ENCODE data around the gene FZD10. TPM values are rescaled to one million over a fixed set of nuclear protein-coding genes. Genes with fewer than 3 reads are reported as not detected.

Gene FZD10
- total and polyA plus RNA-seq, 2 of the 8 experiments (the other 6 are each of a cell fraction or from before 2014, with no cell fraction given) = 0.11 to 0.60 TPM

DNA sequence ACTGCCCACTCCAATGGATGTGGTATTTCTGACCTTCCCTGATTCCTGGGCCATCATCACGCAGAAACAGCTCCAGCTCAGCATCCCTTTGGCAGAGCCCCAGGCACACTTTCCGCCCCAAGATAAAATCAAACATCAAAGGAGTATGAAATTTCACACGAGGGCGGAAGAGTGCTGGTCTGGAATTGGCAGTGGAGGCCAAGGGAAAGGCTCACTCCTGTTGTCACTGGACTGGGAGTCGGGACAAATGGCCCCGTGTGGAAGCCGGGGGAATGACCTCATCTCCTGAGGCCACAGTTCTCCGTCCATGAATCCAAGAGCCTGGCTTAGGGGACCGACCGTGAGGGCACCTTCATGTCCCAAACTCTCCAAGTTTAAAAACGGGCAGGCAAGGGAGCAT is 40.9 kb downstream of the FZD10 start:
- no peak overlapping the region for H3K18ac ChIP-seq (ENCODE audit: extremely low read depth, low read length)
- FAIRE-seq (no peak), DNase-seq (ENCODE audit: low read depth in 1 of 2, low spot score in 2 of 2) (no peak)
- H3K36me3 ChIP-seq (ENCODE audit: control insufficient read depth in 2 of 4, insufficient read depth in 4 of 4, low read length in 3 of 4) = no peaks in the 10 kb centered on the region
- H3K4me3 ChIP-seq (ENCODE audit: extremely low read depth in 1 of 4, insufficient read depth in 2 of 4, low read depth in 3 of 4, low read length in 4 of 4) = no peak overlapping the region
- no peak overlapping the region for H3K23ac ChIP-seq (ENCODE audit: insufficient read length)
- H2BK12ac ChIP-seq (ENCODE audit: low read depth, low read length) = no peak overlapping the region
- H2BK120ac ChIP-seq (replicated peaks; ENCODE audit: low read depth, low read length) = no peak overlapping the region
- no peak overlapping the region for H2BK15ac ChIP-seq (ENCODE audit: low read length)
- H3K79me2 ChIP-seq (ENCODE audit: control insufficient read depth in 1 of 2, insufficient read depth in 2 of 2, low read length in 2 of 2) = no peaks in the 10 kb centered on the region
- H3K4me2 ChIP-seq (ENCODE audit: insufficient read depth in 1 of 2, low read depth in 2 of 2, low read length in 2 of 2) = no peak overlapping the region
- no peaks in the 10 kb centered on the region for H3K4me1 ChIP-seq (replicated peaks in 1 of 4; ENCODE audit: control insufficient read depth in 3 of 4, insufficient read depth in 4 of 4, low read length in 3 of 4)
- no peak overlapping the region for H3K56ac ChIP-seq (replicated peaks; ENCODE audit: insufficient read length, low read depth, low read length)
- no peak overlapping the region for H2BK5ac ChIP-seq (ENCODE audit: low read depth, low read length)
- no peak overlapping the region for H3K4ac ChIP-seq (replicated peaks; ENCODE audit: insufficient read length, low read depth, low read length)
- H3K9ac ChIP-seq (replicated peaks in 1 of 4; ENCODE audit: extremely low read depth in 1 of 4, low read depth in 3 of 4, low read length in 3 of 4) = no peak overlapping the region
- peaks cover 0 to 5% of the 10 kb centered on the region in 2 experiments; a peak in 2 of 4 replicates for H3K9me3 ChIP-seq (ENCODE audit: insufficient read depth in 2 of 2, low read depth in 1 of 2, low read length in 1 of 2)
- no peaks in the 10 kb centered on the region for H3K79me1 ChIP-seq (ENCODE audit: low read depth, low read length)
- H3K27me3 ChIP-seq (replicated peaks in 1 of 4; ENCODE audit: control insufficient read depth in 3 of 4, extremely low read depth in 1 of 4, insufficient read depth in 3 of 4, low read length in 3 of 4) = no peaks in the 10 kb centered on the region; a peak in 1 of 7 replicates
- CTCF ChIA-PET (ENCODE audit: partially characterized antibody) = interaction anchor here (1.1 to 2.4 kb wide), 5 partner anchors 12 to 132 kb away, joined by 3 to 7 read pairs (median 4); no protein-coding TSS in a partner anchor
- no peak overlapping the region for H4K91ac ChIP-seq (replicated peaks; ENCODE audit: insufficient read length, low read length)
- H3K14ac ChIP-seq (ENCODE audit: insufficient read length) = no peak overlapping the region
- H2AK5ac ChIP-seq (ENCODE audit: low read depth, low read length) = no peak overlapping the region
- no peak for TF ChIP-seq KDM4A (IDR thresholded peaks at IDR 0.05; ENCODE audit: low read depth, low read length, severe bottlenecking)
- TF ChIP-seq, protein P1, sequence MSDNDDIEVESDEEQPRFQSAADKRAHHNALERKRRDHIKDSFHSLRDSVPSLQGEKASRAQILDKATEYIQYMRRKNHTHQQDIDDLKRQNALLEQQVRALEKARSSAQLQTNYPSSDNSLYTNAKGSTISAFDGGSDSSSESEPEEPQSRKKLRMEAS (IDR thresholded peaks at IDR 0.05) = no peak
- no peak for TF ChIP-seq BACH1 (IDR thresholded peaks at IDR 0.05; ENCODE audit: low read length)
- TF ChIP-seq TAF7 (optimal IDR thresholded peaks at IDR 0.05; ENCODE audit: borderline replicate concordance, low read depth, low read length) = no peak
- no peak for TF ChIP-seq TCF12 (IDR thresholded peaks at IDR 0.05; ENCODE audit: low read depth, low read length)
- no peak for TF ChIP-seq ASH2L (IDR thresholded peaks at IDR 0.05; ENCODE audit: low read length)
- no peak for TF ChIP-seq RFX5 (IDR thresholded peaks at IDR 0.05; ENCODE audit: borderline replicate concordance, low read depth, low read length)
- POLR2A ChIA-PET (ENCODE audit: partially characterized antibody) = no interaction called here
- 87% methylated on average over 11 of the region's 11 CpGs; no CpG with 5 or more reads in 1 of the 2 experiments for WGBS, 2 experiments (ENCODE audit: extremely low coverage in 1 of 2, insufficient coverage in 1 of 2, insufficient read length in 1 of 2, insufficient replicate concordance in 2 of 2, low coverage in 1 of 2, low lambda C conversion rate in 2 of 2, missing lambda C conversion rate in 1 of 2)
- H2AFZ ChIP-seq (ENCODE audit: low read length) = no peak overlapping the region
- no peak overlapping the region for H4K5ac ChIP-seq (ENCODE audit: insufficient read length, low read depth, low read length)
- H4K20me1 ChIP-seq (replicated peaks in 1 of 2; ENCODE audit: control insufficient read depth in 1 of 2, insufficient read depth in 2 of 2, low read length in 2 of 2) = no peaks in the 10 kb centered on the region
- H2BK20ac ChIP-seq (ENCODE audit: low read length) = no peak overlapping the region
- no peak overlapping the region for H3K27ac ChIP-seq (ENCODE audit: low read depth, low read length)
- no peaks in the 10 kb centered on the region for H3K23me2 ChIP-seq (ENCODE audit: low read depth, low read length)
- no peak overlapping the region for H4K8ac ChIP-seq (ENCODE audit: extremely low read depth, insufficient read depth, low read length)
